Measurements from ENCODE around the gene PGRMC2. TPM values are rescaled to one million over a fixed set of nuclear protein-coding genes. Genes with fewer than 3 reads are reported as not detected.

The PGRMC2 gene
- polyA plus RNA-seq, 12 donors: 72.1 to 89.3 (median 82.4) TPM; not detected in 1

DNA sequence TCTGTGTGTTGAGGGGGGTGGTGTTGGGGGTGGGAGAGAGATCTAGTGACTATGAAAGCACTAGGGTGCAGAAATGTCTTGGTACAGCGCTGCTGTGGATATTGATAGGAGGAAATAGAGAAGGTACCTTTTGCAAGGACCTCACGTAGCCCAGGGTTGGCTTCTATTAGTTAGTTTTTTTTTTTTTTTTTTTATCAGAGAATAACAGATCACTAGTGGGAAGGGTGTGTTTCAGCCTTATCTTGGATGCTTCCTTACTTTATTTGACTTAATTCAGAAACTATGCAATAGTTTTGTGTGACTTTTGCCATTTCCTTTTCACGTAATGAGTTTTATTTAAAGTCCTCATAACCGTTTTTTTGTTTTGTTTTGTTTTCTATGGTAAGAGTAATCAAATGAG lies 16.4 kb upstream of the PGRMC2 start:
- DNase-seq: no peak

DNA sequence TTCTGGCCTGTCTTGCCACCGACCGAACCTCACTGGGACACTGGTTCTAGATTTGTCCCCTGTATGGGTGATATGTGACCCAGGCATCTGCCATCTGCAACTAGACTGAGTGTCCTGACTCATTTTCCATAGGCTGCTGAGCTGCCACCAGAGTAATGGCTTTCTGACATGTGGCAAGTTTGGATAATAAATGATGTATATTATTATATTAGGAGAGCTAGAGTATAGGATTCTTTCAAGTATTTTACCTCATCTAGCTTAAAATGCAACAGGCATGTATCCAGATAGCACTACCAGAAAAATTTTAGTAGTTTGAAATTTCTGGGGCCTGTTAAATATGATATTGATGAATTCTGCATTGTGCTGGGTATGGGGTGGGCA lies 15.8 kb upstream of the PGRMC2 start:
- no peak for DNase-seq

DNA sequence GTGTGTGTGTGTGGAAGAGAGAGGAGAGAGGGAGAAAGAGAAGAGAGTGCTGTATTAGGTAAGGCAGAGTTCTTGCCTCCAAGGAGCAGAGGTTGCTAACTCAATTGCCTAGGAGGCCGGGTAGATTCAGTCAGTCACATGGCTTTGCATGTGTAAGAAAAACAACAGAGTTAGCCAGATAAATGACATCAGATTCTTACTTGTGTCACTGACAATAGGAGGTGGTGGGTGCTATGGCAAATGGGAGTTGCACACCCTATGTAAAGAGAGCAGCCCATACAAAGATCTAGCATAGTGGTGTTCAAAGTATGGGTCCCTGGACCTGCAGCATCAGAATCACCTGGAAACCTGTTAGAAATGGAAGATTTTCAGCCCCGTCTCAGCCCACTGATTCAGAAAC lies 14.4 kb upstream of the PGRMC2 start:
- no peak for DNase-seq

DNA sequence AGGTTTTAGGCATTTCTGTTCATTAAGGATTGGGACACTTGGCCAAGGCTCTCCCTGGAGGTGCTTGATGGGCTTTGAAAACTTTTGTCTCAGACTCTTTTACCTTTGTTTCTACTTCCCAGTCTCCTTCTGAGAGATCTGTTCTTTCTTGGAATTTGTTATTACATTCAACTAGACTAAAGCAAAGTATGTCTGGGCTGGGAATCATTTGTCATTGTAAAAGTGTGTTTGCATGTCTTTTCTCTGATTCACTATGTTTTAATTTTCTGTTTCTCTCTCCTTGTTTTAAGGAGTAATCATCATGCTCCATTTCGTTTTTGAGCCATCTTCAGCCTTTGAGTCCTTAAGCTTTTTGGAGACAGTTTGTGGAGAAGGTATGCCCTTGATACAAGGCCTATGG lies 12.2 kb upstream of the PGRMC2 start:
- no peak for DNase-seq

DNA sequence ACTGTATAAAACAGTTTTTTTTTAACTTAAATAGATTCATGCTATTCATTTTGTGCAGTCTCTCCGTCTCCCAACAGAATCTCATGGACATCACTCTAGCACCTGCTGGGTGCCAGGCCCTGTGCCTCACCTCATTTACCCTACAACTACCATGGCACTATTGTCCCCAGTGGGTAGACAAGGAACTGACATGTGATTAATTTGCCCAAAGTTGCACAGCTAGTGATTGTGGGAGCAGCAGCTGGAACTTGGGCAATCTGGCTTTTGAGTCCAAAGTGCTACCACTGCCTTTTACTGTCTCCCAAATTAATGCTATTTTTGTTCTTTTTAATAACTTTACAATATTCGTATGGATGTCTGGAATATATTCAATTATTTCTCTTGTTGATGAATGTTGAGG lies 11.2 kb upstream of the PGRMC2 start:
- no peak for DNase-seq

DNA sequence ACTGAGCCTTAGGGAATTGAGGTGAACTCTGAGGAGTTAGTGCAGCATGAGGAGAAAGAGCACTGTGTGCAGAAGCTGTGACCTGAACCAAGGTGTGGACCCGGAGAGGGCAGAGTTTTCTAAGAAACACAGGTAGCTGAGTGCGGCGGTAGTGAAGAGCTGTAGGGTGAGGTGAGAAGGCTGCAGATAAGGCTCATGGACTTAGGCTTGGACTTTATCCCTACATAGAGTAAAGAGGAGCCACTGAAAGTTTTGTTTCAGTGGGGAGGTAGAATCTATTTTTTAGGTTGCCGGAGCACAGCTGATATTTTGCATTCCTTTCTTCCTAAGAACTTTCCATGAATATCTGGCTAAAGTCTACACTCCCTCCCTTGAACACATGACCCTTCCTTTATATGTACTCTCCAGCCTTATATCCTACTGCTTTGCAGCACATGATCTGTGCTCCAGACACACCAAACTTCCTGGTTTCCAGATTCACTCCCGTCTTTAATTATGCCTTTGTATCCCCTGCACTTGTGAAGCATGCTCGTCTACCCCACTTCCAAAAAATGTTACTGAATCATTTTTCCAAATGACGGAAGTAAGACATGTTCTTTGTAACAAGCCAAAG lies 10.6 kb upstream of the PGRMC2 start:
- DNase-seq: no peak

DNA sequence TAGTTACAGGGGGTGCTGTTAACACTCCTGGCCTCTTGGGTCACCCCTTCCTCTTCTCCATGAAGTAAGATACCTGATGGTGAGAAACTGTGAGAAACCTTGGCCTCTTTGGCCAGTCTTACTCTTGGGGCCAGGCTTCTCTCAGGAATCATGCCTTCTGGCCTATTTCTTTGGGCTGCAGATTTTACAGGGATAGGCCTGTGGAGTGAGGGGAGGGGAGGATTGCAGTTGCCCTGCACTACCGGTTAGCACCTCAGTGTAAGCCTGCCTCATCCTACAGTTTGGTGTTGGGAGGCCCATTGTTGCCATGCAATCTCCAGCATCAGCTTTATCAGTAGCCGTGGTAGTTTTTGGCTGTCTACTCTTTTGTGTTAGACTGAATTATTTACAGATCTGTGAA lies 7.6 kb upstream of the PGRMC2 start:
- DNase-seq: no peak

DNA sequence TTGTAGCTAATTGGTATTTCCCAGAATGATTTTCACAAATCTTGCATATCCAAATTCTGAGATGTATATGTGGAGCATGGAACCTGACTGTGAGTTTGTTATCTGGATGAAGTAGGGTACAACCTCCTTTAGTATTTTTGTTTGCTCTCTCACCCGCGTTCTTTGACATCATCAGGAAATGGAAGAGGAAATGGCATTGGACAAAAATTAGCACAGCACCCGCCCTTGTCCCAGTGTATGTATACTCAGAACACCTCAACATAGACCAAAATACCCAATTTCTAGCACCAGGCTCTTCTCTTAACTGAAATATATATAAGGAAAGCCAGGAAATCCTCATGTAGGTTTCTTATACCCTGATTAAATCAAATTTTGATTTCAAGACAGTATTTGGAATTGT lies 6.9 kb upstream of the PGRMC2 start:
- DNase-seq: no peak

DNA sequence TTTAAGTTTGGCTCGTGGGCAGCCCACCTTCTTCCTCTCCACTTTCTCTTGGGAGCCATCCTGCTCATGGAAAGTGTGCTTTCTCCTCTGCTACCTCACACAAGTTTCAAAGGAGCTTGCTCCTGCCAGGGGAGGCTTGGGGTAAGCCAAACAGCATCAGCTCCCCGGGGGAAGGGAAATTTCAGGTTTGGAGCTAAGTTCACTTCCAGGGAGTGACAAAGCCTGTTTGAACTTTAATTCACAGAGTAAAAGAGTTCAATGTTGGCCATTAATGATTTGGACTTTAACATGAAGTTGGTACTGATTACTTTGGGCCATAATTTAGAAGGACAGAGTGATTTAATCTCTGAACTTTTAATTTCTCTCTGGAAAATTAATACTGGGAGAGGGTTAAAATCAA lies 4.7 kb upstream of the PGRMC2 start:
- no peak for DNase-seq

DNA sequence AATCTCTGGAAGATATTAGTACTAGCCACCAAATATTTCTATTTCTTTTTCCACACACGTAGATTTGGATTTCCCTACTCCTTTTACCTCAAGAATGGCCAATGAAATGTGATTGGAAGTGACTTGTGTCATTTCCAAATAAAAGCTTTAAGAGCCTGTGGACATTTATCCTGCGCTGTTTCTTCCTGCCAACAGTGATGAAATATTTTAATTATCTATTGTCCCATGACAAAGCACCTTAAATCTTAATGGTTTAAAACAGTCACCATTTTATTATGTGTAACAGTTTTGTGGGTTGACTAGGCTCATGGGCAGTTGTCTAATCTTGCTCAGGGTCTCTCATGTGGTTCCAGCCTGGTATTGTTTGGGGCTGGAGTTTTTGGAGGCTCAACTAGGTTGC lies 3.5 kb upstream of the PGRMC2 start:
- DNase-seq: no peak

DNA sequence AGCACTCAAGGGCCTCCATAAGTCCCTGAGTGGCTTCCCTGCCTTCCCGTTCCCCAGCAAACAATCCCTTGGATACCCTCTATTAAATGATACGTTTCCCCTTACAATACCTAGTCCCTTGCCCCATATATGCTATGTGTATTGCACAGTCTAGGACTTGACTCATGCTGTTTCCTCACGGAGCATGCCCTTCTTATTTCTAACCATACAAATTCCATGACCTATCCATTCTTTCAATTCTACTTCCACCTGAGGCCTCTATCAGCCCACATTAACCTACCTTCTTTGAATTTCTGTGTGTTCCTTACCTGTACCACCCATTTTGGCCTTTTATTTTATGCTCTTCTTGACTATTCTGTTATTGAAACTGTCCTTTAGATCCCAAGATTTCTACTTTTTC lies 2.9 kb upstream of the PGRMC2 start:
- DNase-seq: no peak

DNA sequence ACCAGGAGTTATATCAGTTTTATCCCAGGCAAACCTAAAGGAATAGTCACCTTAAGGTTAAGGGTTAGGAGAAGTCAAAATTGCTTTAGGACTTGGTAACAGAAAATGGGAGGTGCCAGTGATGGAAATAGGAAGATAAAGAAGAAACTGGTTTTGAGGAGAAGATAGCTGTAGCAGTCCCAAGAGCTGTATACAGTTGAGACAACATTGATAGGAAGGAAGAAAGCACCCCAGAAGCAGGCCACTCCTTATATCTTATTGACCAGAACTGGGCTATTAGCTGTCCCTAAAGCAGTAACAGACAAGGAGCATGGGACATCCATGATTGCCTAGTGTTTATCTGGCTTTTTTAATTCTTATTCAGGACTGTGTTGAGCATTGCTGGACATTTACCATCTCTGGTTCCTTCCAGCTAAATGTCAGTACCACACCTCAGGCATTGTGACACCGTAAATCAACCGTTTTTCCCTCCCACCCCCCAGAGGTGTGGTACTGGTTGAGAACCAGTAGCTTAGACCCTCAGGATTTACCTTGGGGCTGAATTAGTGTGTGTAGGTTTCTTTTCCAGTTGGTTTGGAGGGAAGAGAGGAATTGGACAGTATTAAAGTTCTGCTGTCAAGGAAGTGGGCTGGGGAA lies 2.0 kb upstream of the PGRMC2 start:
- DNase-seq: no peak

DNA sequence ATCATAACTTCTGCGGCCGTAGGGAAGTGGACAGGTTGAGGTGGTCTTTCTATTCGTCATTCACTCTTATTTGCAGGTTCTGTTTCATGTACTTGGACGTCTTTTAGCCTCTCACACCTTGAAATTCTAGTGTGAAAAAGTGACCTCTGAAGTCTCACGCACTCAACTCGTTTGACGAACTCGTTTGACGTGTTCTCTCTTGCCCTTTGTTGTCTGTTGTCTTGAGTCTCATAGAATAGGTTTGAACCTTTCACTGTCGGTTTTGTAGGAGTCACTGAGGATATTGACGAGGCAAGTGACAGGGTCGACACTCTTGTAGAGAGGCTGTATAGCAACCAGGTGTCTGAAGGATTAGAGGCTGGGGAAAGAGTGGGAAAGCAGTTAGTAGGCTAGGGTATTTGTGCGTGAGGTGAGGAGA lies 1.1 kb upstream of the PGRMC2 start:
- DNase-seq: no peak

DNA sequence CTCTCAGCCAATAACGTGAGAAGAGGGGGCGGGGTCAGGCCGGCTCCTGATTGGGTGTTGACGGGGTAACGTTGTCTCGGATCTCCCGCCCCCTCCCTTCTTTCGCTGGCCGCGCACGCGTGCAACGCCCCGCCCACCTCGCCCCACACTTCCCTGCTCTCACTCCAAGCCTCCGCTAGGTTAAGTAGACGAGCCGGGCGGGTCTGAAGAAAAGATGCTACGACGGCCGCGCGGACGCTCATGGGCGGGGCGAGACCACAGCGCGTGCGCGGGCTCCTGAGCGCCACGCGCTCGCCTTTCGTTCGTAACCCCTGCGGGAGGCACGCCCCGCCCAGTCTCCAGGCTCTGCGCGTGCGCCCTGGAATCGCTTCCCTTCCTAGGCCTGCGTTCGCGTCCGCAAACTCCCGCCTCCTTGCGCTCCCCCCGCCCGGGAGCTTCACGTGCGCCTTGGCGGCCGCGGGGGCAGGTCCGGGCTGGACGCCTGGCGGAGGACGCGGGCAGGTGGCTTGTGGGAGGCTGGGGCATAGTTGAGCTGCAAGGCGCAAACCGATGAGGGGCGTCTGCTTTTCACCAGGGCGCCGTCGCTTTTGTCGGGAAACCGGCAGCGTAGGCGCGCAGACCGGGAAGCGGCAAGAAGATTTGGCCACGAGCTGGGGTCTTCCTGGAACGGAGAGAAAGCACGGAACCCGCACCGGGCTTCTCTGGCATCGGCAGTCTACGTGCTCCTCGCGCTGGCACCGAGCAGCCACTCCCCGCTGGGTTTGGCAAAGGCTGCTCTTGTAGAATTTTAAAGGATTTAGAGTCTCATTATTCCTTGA lies 467 bp upstream of the PGRMC2 start:
- DNase-seq: peak; percentile 100

DNA sequence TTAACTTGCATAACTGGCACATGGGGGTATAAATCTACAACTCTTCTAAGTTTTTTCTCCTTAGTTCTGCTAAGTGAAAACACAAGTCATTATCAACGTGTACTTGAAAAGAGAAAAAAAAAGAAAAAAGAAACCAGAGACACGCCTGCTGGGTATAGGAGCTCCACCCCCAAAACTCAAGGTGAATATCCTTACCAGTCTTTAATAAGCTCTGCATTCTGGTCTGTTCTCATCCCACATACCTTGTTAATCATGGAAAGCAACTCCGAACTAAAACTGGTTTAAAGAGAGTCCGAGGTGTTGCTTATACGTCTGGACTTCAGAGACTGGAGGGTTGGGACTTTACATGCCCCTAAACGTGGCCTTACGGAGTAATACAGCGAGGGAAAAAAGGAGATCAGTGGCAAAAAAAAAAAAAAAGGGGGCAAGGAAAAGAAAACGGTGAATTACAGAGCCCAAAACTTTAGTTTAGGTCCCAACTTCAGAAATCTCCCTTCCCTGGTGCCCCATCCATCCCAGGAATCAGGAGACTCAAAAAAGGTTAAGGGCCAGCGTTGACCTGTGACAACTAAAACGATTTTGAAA lies 1.0 kb downstream of the PGRMC2 start:
- peak; percentile 20 for DNase-seq

DNA sequence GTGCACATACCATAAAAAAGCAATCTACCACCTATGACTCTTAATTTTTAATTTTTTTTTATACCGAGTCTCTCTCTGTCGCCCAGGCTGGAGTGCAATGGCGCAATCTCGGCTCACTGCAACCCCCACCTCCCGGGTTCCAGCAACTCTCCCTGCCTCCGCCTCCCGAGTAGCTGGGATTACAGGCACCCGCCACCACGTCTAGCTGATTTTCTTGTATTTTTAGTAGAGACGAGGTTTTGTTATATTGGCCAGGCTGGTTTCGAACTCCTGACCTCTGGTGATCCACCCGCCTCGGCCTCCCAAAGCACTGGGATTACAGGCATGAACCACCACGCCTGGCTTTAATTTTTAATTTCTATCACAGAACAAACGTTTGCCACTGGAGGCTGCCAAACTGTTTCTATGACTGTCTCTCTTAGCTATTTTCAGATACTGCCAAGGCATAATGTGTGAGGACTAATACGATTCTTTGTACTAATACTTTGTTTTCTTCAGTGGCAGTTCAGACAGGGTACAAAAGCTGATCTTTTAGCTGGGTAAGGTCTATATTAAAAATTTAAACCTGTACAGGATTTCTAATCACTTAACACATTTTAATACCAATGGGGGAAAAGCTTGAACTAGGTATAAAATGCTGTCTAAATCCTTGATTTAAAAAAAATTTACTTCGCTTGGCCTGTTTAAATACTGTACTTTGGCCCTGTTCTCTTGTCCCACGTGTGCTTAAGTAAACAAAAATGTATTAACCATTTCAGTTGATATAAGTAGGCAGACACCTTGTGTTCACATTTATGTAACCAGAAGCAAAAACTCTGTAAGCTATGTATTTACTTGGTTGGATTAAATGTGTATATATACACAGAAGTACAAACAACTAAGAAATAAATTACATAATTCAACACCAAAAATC lies 2.3 kb downstream of the PGRMC2 start:
- no peak for DNase-seq

DNA sequence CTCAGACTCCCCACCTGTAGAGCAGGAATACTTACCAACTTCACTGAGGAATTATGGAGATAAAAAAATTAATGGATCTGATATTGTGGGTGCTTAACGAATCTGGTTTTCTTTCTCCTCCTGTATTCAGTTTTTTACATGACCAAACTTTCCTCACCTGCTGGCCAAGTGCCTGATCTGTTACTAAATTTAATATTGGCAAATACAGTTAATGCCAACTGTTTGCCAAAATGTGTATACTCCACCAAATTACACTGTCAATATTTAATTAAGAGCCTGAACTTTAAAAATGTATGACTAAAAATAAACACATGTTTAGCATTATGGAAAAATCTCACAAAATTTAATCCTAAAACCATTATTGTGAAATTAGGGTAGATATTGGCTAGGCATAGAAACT lies 3.3 kb downstream of the PGRMC2 start:
- no peak for DNase-seq

DNA sequence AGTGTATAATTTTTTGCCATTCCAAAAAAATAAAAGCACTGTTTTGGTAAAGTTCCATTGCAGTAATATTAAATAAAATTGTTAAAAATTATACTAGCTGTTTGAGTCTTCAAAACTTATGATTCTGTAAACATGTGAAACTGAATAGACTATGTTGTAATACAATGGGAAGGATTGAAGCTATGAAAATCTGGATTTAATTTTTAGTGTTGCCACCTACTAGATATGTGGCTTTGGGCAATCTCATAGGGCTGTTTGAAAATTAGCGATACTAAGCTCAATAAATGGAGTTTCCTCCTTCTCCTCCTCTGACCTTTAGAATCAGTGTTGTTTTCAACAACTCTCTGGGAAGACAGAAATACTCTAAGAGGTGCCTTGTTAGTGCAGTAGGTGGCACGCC lies 4.5 kb downstream of the PGRMC2 start:
- no peak for DNase-seq

DNA sequence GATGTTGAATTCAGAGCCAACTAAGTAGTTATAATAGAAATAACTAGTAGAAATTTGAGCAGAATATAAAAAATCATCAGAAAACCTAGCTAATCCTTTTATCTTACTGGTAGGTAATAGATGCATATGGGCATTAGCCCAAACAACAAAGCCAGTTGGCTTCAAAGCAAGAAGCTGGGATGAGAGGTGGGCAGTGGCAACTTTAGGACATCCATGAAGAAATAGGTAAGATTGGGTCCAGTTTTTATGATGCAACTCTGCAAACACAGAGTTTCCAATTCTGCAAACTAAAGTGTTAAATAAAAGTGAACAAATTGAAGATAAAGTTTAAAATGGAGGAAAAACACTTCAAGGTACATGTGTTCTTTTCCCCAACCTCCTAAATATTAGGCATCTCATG lies 5.1 kb downstream of the PGRMC2 start:
- DNase-seq: no peak

DNA sequence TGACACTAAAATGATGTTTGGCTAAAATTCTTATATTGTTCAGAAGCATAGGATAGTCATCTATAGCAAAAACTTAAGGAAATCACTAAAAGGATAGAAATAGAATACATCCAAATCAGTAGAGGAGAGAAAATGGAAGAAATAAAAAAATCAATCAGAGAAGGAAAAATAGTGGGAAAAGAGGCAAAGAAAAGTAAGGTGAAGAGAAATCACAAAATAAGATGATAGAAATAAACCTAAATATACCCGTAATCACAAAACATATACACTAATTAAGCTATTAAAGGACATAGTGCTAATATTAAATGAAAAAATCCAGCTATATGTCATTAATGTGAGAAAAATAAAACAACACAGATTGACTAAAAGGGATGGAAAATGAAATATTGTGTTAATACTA lies 6.3 kb downstream of the PGRMC2 start:
- no peak for DNase-seq

DNA sequence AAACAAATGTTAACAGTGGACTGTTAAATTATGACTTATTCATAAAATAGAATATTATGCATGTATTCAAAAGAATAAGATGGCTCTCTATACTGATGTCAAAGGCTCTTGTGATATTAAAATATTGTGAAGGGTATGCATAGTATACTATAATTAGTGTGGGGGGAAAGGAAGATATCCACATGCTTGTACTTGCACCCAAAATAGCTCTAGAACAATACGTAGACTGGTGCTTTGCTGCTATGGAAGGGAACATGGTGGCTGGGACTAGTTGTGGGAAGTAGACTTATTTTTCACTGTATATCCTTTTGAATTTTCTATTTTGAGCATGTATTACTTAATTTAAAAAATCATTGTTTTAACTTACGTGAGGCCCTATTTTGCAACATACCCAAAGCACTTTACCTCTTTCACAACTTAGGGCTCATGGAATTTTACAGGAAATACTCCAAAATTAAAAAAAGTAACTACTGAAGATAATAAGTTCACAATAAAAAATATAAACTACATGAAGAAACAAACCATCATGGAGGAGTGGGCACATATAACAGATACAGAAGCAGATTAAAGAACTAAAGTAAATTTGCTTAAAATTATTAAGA lies 7.9 kb downstream of the PGRMC2 start:
- no peak for DNase-seq

All from muscle of arm (tissue), 12 donors.